SK-N-MC (cell line): ENCODE data around the gene FFAR1.

Experiments
- EZH2 ChIP-seq: fragments of 200-600 bp; sonication (generic); IDR thresholded peaks from one replicate; pipeline ENCODE4 v1.6.1; 2017; ENCODE audit warnings: antibody characterized with exemption
- POLR2AphosphoS5 ChIP-seq: IDR thresholded peaks from 2 replicates; pipeline ENCODE4 v1.6.1; 2012; ENCODE audit warnings: mild to moderate bottlenecking, low read depth, low read length, borderline replicate concordance

- TF ChIP-seq POLR2AphosphoS5 (no peak), EZH2 (no peak)
Observed at GRCh38 chr19:35368378-35368777, 20.7 kb downstream of the FFAR1 start.
